Trophoblast cell (in vitro differentiated cells and primary cell): Measurements from ENCODE around the gene FAM234B.
A peak's percentile ranks its signal among the peaks of the same experiment; 100 is the strongest.

Experiments used
- DNase-seq, 2 donors: peaks; one replicate each; pipeline ENCODE4 v3.0.0-alpha.2; 2016
- H2AFZ ChIP-seq: 2 replicates; pipeline ENCODE4 v1.6.1; 2013; ENCODE audit warnings: low read length, moderate library complexity, mild to moderate bottlenecking; ENCODE audit not compliant: insufficient read depth, poor library complexity
- H2AK5ac ChIP-seq: 2 replicates; pipeline ENCODE4 v1.6.1; 2013; ENCODE audit warnings: mild to moderate bottlenecking, low read length
- H2BK120ac ChIP-seq: 2 replicates; pipeline ENCODE4 v1.6.1; 2013; ENCODE audit warnings: low read length, mild to moderate bottlenecking, moderate library complexity; ENCODE audit not compliant: insufficient read depth, poor library complexity
- H2BK12ac ChIP-seq: 2 replicates; pipeline ENCODE4 v1.6.1; 2013; ENCODE audit warnings: mild to moderate bottlenecking, low read length, moderate library complexity
- H2BK5ac ChIP-seq: 2 replicates; pipeline ENCODE4 v1.6.1; 2013; ENCODE audit warnings: low read length, low read depth, moderate library complexity, mild to moderate bottlenecking; ENCODE audit not compliant: poor library complexity
- H3K14ac ChIP-seq: 2 replicates; pipeline ENCODE4 v1.6.1; 2013; ENCODE audit warnings: mild to moderate bottlenecking, low read length
- H3K18ac ChIP-seq: 2 replicates; pipeline ENCODE4 v1.6.1; 2013; ENCODE audit warnings: mild to moderate bottlenecking, low read length
- H3K23ac ChIP-seq: 2 replicates; pipeline ENCODE4 v1.6.1; 2013; ENCODE audit warnings: low read length
- H3K27ac ChIP-seq: 2 replicates; pipeline ENCODE4 v1.5.1; 2013; ENCODE audit warnings: low read depth, mild to moderate bottlenecking, inconsistent platforms, low read length, moderate library complexity
- H3K27me3 ChIP-seq: 2 replicates; pipeline ENCODE4 v1.6.1; 2013; ENCODE audit warnings: inconsistent platforms, mild to moderate bottlenecking, low read length, moderate library complexity; ENCODE audit not compliant: insufficient read depth
- H3K36me3 ChIP-seq, 2 experiments: 1 replicate in 1 of 2; 2 replicates in 1 of 2; pipeline ENCODE4 v1.6.1; 2013; ENCODE audit warnings: low read length in 2 of 2, mild to moderate bottlenecking in 2 of 2, moderate library complexity in 1 of 2; ENCODE audit not compliant: insufficient read depth in 2 of 2, control insufficient read depth in 1 of 2
- H3K4ac ChIP-seq: 2 replicates; pipeline ENCODE4 v1.6.1; 2013; ENCODE audit warnings: low read depth, mild to moderate bottlenecking, low read length, moderate library complexity
- H3K4me1 ChIP-seq, 2 experiments: 1 replicate in 1 of 2; 2 replicates in 1 of 2; pipeline ENCODE4 v1.6.1; 2013; ENCODE audit warnings: low read length in 2 of 2, mild to moderate bottlenecking in 2 of 2, moderate library complexity in 1 of 2; ENCODE audit not compliant: insufficient read depth in 2 of 2, control insufficient read depth in 1 of 2
- H3K4me2 ChIP-seq: 2 replicates; pipeline ENCODE4 v1.6.1; 2013; ENCODE audit warnings: inconsistent platforms, mild to moderate bottlenecking, low read length, moderate library complexity
- H3K4me3 ChIP-seq: 2 replicates; pipeline ENCODE4 v1.5.1; 2013; ENCODE audit warnings: mild to moderate bottlenecking, low read depth, low read length, inconsistent platforms
- H3K79me1 ChIP-seq: one replicate; pipeline ENCODE4 v1.6.1; 2013; ENCODE audit warnings: low read length
- H3K79me2 ChIP-seq: 2 replicates; pipeline ENCODE4 v1.6.1; 2013; ENCODE audit warnings: low read length, mild to moderate bottlenecking; ENCODE audit not compliant: control insufficient read depth, insufficient read depth, poor library complexity
- H3K9ac ChIP-seq: 2 replicates; pipeline ENCODE4 v1.6.1; 2013; ENCODE audit warnings: mild to moderate bottlenecking, low read length
- H3K9me3 ChIP-seq: 2 replicates; pipeline ENCODE4 v1.6.1; 2013; ENCODE audit warnings: low read depth, mild to moderate bottlenecking, control low read depth, inconsistent platforms, low read length; ENCODE audit not compliant: insufficient read depth
- H4K12ac ChIP-seq: 2 replicates; pipeline ENCODE4 v1.6.1; 2013; ENCODE audit warnings: low read depth, mild to moderate bottlenecking, low read length, moderate library complexity
- H4K8ac ChIP-seq: 2 replicates; pipeline ENCODE4 v1.6.1; 2013; ENCODE audit warnings: low read depth, mild to moderate bottlenecking, low read length, moderate library complexity
- H4K91ac ChIP-seq: one replicate; pipeline ENCODE4 v1.6.1; 2013; ENCODE audit warnings: low read depth, mild to moderate bottlenecking, low read length, moderate library complexity
- WGBS: extraction: QIAGEN DNeasy Blood & Tissue Kit; methylation state at CpG from one replicate; pipeline ENCODE4 v1.1.7; 2013; ENCODE audit warnings: missing lambda C conversion rate; ENCODE audit not compliant: insufficient read length, insufficient coverage; ENCODE audit errors: extremely low coverage; 5-methylcytosine and 5-hydroxymethylcytosine counted together

The FAM234B gene

GRCh38 chr12:13084898-13085640 is 40.9 kb downstream of the FAM234B start:
- Histone ChIP-seq H3K36me3 (peaks cover 0 to 3% of the 10 kb centered on the region in 2 experiments), H2BK12ac (no peak overlapping the region), H4K12ac (no peak overlapping the region), H3K4ac (no peak overlapping the region), H3K9ac (no peak overlapping the region), H2AFZ (no peak overlapping the region), H3K27me3 (no peaks in the 10 kb centered on the region), H3K4me1 (no peaks in the 10 kb centered on the region), H3K4me3 (no peak overlapping the region), H3K79me1 (no peaks in the 10 kb centered on the region), H2BK120ac (no peak overlapping the region), H4K8ac (no peak overlapping the region), H3K23ac (no peak overlapping the region), H3K79me2 (no peaks in the 10 kb centered on the region), H3K18ac (no peak overlapping the region), H2BK5ac (no peak overlapping the region), H3K9me3 (no peaks in the 10 kb centered on the region), H3K4me2 (no peak overlapping the region), H3K14ac (no peak overlapping the region), H2AK5ac (no peak overlapping the region), H3K27ac (no peak overlapping the region), H4K91ac (no peak overlapping the region)
- no peak for DNase-seq
- no CpG with 5 or more reads among the region's 11 CpGs for WGBS

- Histone ChIP-seq H3K18ac (no peak overlapping the region), H3K4ac (no peak overlapping the region), H3K27ac (no peak overlapping the region), H3K79me1 (no peaks in the 10 kb centered on the region), H3K79me2 (no peaks in the 10 kb centered on the region), H4K91ac (no peak overlapping the region), H3K27me3 (no peaks in the 10 kb centered on the region), H2AFZ (no peak overlapping the region), H2BK120ac (no peak overlapping the region), H3K4me3 (no peak overlapping the region), H3K9me3 (no peaks in the 10 kb centered on the region), H3K9ac (no peak overlapping the region), H4K12ac (no peak overlapping the region), H3K4me1 (no peaks in the 10 kb centered on the region), H3K36me3 (peaks cover 0 to 3% of the 10 kb centered on the region in 2 experiments), H2BK5ac (no peak overlapping the region), H3K23ac (no peak overlapping the region), H4K8ac (no peak overlapping the region), H2AK5ac (no peak overlapping the region), H3K4me2 (no peak overlapping the region), H3K14ac (no peak overlapping the region), H2BK12ac (no peak overlapping the region)
- DNase-seq, result peak; percentile 18 to 40
- no CpG with 5 or more reads among the region's 7 CpGs for WGBS
Observed at GRCh38 chr12:13085968-13086686, 41.9 kb downstream of the FAM234B start.

GRCh38 chr12:13087766-13088165 is 43.6 kb downstream of the FAM234B start:
- no peak for DNase-seq
- peaks cover 2% of the 10 kb centered on the region for H3K79me1 ChIP-seq
- no peak overlapping the region for H3K4ac ChIP-seq
- H3K27me3 ChIP-seq, result no peaks in the 10 kb centered on the region
- H3K14ac ChIP-seq, result no peak overlapping the region
- no peak overlapping the region for H2BK120ac ChIP-seq
- no peak overlapping the region for H3K4me3 ChIP-seq
- H3K4me1 ChIP-seq, result peaks cover 3 to 6% of the 10 kb centered on the region in 2 experiments
- no peak overlapping the region for H3K23ac ChIP-seq
- H2AK5ac ChIP-seq, result no peak overlapping the region
- H2AFZ ChIP-seq, result no peak overlapping the region
- H3K4me2 ChIP-seq, result no peak overlapping the region
- no peak overlapping the region for H2BK5ac ChIP-seq
- no CpG with 5 or more reads among the region's 5 CpGs for WGBS
- H4K8ac ChIP-seq, result no peak overlapping the region
- H3K9me3 ChIP-seq, result no peaks in the 10 kb centered on the region
- no peaks in the 10 kb centered on the region for H3K79me2 ChIP-seq
- no peak overlapping the region for H3K9ac ChIP-seq
- H4K12ac ChIP-seq, result no peak overlapping the region
- no peak overlapping the region for H3K27ac ChIP-seq
- H3K18ac ChIP-seq, result no peak overlapping the region
- peaks cover 0 to 3% of the 10 kb centered on the region in 2 experiments for H3K36me3 ChIP-seq
- H4K91ac ChIP-seq, result no peak overlapping the region
- H2BK12ac ChIP-seq, result no peak overlapping the region

- no peak for DNase-seq
Observed at GRCh38 chr12:13088496-13088895, 44.3 kb downstream of the FAM234B start.

More at GRCh38 chr12:13088496-13088895, 44.3 kb downstream of the FAM234B start:
- Histone ChIP-seq H4K91ac (no peak overlapping the region), H2AK5ac (no peak overlapping the region), H3K36me3 (peaks cover 0 to 3% of the 10 kb centered on the region in 2 experiments), H3K27ac (no peak overlapping the region), H3K4me1 (peaks cover 5 to 6% of the 10 kb centered on the region in 2 experiments), H3K9ac (no peak overlapping the region), H3K79me2 (no peaks in the 10 kb centered on the region), H3K4me3 (no peak overlapping the region), H3K18ac (no peak overlapping the region), H3K79me1 (peaks cover 4% of the 10 kb centered on the region), H3K14ac (no peak overlapping the region), H2BK5ac (no peak overlapping the region), H3K4me2 (no peak overlapping the region), H3K4ac (no peak overlapping the region), H4K8ac (no peak overlapping the region), H2BK120ac (no peak overlapping the region), H3K9me3 (no peaks in the 10 kb centered on the region), H4K12ac (no peak overlapping the region), H3K23ac (no peak overlapping the region), H2BK12ac (no peak overlapping the region), H3K27me3 (no peaks in the 10 kb centered on the region), H2AFZ (no peak overlapping the region)
- WGBS, result no CpG with 5 or more reads among the region's 4 CpGs
